ENCODE results near the gene ANO3. TPM values are rescaled to one million over a fixed set of nuclear protein-coding genes. Genes with fewer than 3 reads are reported as not detected.

Gene ANO3
- total RNA-seq, 3 donors from 2014 or later (not counting 1 experiment from before 2014, with no cell fraction given): not detected

DNA sequence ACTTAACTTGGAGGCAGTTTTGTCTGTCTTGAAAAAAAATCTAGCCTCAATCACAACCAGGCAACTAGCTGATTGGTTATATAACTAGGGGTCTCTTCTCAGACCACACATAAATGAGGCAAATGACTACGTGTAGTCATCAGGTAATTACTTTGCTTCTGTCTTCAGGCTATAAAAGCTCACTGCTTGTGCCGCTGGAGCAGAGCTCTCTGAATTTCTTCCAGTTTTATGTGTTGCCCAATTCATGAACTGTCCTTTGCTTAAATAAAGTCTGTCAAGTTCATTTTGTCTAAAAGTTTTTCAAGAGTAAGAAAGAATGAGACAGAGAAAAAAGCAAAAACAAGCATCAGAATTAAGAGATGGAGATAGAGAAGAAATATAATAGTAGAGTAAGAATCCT, 146.8 kb downstream of the ANO3 start:
- 93% methylated on average over 2 of the region's 2 CpGs for WGBS (ENCODE audit: insufficient coverage)
- H3K9me3 ChIP-seq (ENCODE audit: control insufficient read depth, insufficient read depth, low read length): no peaks in the 10 kb centered on the region

DNA sequence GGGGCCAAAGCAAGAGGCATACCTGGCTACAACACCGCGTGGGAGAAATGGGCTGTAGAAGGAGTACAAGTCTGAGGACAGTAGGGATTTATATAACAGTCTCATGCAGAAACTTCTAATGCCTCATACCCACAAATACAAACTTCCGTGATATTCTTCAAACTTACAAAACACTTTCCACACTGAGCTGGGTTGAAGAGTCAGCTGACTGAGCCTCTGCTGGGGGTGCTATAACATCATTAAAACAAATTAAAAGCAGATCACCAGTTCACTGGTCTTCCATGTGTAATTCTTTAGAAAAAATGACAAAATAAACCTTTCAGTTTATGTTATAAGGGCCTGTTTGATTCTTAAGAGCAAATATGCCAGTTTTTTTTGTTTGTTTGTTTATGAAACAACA, 148.1 kb downstream of the ANO3 start:
- WGBS (ENCODE audit: insufficient coverage): 100% methylated on average over 1 of the region's 3 CpGs

More for the DNA sequence above, 146.8 kb downstream of the ANO3 start:
- Mint-ChIP-seq H3K4me1 (no peaks in the 10 kb centered on the region), H3K27ac (no peak overlapping the region), H3K4me3 (no peak overlapping the region), H3K27me3 (ENCODE audit: low read depth in 2 of 2) (no peaks in the 10 kb centered on the region), H3K36me3 (peaks cover 6% of the 10 kb centered on the region), H3K9me3 (peaks cover 7 to 11% of the 10 kb centered on the region in 2 donors)
- intact Hi-C loops (cut with micrococcal nuclease): no loop called here
- no peak for ATAC-seq
- TF ChIP-seq, protein P1, sequence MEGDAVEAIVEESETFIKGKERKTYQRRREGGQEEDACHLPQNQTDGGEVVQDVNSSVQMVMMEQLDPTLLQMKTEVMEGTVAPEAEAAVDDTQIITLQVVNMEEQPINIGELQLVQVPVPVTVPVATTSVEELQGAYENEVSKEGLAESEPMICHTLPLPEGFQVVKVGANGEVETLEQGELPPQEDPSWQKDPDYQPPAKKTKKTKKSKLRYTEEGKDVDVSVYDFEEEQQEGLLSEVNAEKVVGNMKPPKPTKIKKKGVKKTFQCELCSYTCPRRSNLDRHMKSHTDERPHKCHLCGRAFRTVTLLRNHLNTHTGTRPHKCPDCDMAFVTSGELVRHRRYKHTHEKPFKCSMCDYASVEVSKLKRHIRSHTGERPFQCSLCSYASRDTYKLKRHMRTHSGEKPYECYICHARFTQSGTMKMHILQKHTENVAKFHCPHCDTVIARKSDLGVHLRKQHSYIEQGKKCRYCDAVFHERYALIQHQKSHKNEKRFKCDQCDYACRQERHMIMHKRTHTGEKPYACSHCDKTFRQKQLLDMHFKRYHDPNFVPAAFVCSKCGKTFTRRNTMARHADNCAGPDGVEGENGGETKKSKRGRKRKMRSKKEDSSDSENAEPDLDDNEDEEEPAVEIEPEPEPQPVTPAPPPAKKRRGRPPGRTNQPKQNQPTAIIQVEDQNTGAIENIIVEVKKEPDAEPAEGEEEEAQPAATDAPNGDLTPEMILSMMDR (IDR thresholded peaks at IDR 0.05): no peak
- no peak overlapping the region for H3K4me3 ChIP-seq (ENCODE audit: low read length)
- no peak overlapping the region for H3K27ac ChIP-seq (ENCODE audit: low read length)
- H3K27me3 ChIP-seq (ENCODE audit: control insufficient read depth, insufficient read depth, low read length): no peaks in the 10 kb centered on the region
- no peaks in the 10 kb centered on the region for H3K36me3 ChIP-seq (ENCODE audit: control insufficient read depth, insufficient read depth, low read length)
- H3K4me1 ChIP-seq (ENCODE audit: control insufficient read depth, insufficient read depth, low read length): no peaks in the 10 kb centered on the region
- DNase-seq: no peak

DNA sequence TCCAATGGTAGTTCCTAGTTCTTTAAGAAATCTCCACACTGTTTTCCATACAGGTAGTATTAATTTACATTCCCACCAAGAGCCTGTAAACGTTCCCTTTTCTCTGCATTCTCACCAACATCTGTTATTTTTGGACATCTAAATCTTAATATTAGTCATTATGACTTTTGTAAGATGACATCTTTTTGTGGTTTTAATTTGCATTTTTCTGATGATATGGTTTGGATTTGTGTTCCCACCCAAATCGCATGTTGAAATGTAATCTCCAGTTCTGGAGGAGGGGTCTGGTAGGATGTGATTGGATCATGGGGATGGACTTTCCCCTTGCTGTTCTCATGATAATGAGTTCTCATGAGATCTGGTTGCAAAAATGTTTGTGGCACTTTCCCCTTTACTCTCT, 151.2 kb downstream of the ANO3 start:
- peaks cover 12% of the 10 kb centered on the region for H3K36me3 Mint-ChIP-seq
- H3K4me3 ChIP-seq (ENCODE audit: low read length): no peak overlapping the region
- no peaks in the 10 kb centered on the region for H3K9me3 ChIP-seq (ENCODE audit: control insufficient read depth, insufficient read depth, low read length)
- H3K4me3 Mint-ChIP-seq: no peak overlapping the region
- H3K27me3 ChIP-seq (ENCODE audit: control insufficient read depth, insufficient read depth, low read length): no peaks in the 10 kb centered on the region
- 92% methylated on average over 2 of the region's 2 CpGs for WGBS (ENCODE audit: insufficient coverage)
- H3K27me3 Mint-ChIP-seq (ENCODE audit: low read depth in 2 of 2): no peaks in the 10 kb centered on the region
- no peak overlapping the region for H3K27ac Mint-ChIP-seq
- no peaks in the 10 kb centered on the region for H3K4me1 ChIP-seq (ENCODE audit: control insufficient read depth, insufficient read depth, low read length)
- intact Hi-C loops (cut with micrococcal nuclease): no loop called here
- no peak overlapping the region for H3K27ac ChIP-seq (ENCODE audit: low read length)
- H3K4me1 Mint-ChIP-seq: no peaks in the 10 kb centered on the region
- peaks cover 14 to 18% of the 10 kb centered on the region in 2 donors for H3K9me3 Mint-ChIP-seq
- no peak for ATAC-seq
- TF ChIP-seq, protein P1 (IDR thresholded peaks at IDR 0.05): no peak
- DNase-seq: no peak
- H3K36me3 ChIP-seq (ENCODE audit: control insufficient read depth, insufficient read depth, low read length): no peaks in the 10 kb centered on the region

More for the DNA sequence above, 148.1 kb downstream of the ANO3 start:
- no peaks in the 10 kb centered on the region for H3K36me3 ChIP-seq (ENCODE audit: control insufficient read depth, insufficient read depth, low read length)
- H3K9me3 ChIP-seq (ENCODE audit: control insufficient read depth, insufficient read depth, low read length): no peaks in the 10 kb centered on the region
- Mint-ChIP-seq H3K4me1 (no peaks in the 10 kb centered on the region), H3K27me3 (ENCODE audit: low read depth in 2 of 2) (no peaks in the 10 kb centered on the region), H3K27ac (no peak overlapping the region), H3K9me3 (peaks cover 9 to 11% of the 10 kb centered on the region in 2 donors), H3K4me3 (no peak overlapping the region), H3K36me3 (peaks cover 12% of the 10 kb centered on the region)
- no peaks in the 10 kb centered on the region for H3K27me3 ChIP-seq (ENCODE audit: control insufficient read depth, insufficient read depth, low read length)
- no peaks in the 10 kb centered on the region for H3K4me1 ChIP-seq (ENCODE audit: control insufficient read depth, insufficient read depth, low read length)
- TF ChIP-seq, protein P1 (IDR thresholded peaks at IDR 0.05): no peak
- ATAC-seq (no peak), DNase-seq (no peak)
- H3K27ac ChIP-seq (ENCODE audit: low read length): no peak overlapping the region
- intact Hi-C loops (cut with micrococcal nuclease): no loop called here
- no peak overlapping the region for H3K4me3 ChIP-seq (ENCODE audit: low read length)

DNA sequence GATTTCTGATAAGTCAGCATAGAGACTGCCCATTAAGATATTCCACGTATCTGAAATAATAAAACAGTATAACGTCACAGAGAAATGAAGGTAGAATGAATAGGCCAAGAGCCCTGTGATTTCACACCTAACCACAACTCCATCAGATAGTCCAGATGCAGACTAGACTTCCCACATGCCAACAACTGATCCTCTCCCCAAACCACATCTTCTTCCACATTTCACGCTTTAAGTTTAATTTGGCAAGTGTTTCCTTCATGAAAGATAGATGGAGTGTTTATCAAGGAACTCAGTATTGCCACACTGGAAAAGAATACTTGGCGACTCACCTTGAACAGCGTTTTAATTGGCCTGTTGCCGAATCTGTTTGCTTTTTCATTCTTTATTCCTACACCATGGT, 158.6 kb downstream of the ANO3 start:
- no peak for ATAC-seq
- TF ChIP-seq, protein P1 (IDR thresholded peaks at IDR 0.05): no peak
- Histone ChIP-seq H3K27me3 (ENCODE audit: control insufficient read depth, insufficient read depth, low read length) (no peaks in the 10 kb centered on the region), H3K4me3 (ENCODE audit: low read length) (no peak overlapping the region), H3K27ac (ENCODE audit: low read length) (no peak overlapping the region), H3K4me1 (ENCODE audit: control insufficient read depth, insufficient read depth, low read length) (no peaks in the 10 kb centered on the region), H3K36me3 (ENCODE audit: control insufficient read depth, insufficient read depth, low read length) (no peaks in the 10 kb centered on the region), H3K9me3 (ENCODE audit: control insufficient read depth, insufficient read depth, low read length) (peaks cover 3% of the 10 kb centered on the region)
- no peak overlapping the region for H3K27ac Mint-ChIP-seq
- H3K9me3 Mint-ChIP-seq: peaks cover 8 to 19% of the 10 kb centered on the region in 2 donors
- no peaks in the 10 kb centered on the region for H3K27me3 Mint-ChIP-seq (ENCODE audit: low read depth in 2 of 2)
- WGBS (ENCODE audit: insufficient coverage): 88% methylated on average over 3 of the region's 6 CpGs
- no peaks in the 10 kb centered on the region for H3K36me3 Mint-ChIP-seq
- no peaks in the 10 kb centered on the region for H3K4me1 Mint-ChIP-seq
- no peak for DNase-seq
- H3K4me3 Mint-ChIP-seq: no peak overlapping the region
- intact Hi-C loops (cut with micrococcal nuclease): no loop called here

All from natural killer cell (primary cell).